Iris pigment epithelial cell (primary cell): ENCODE data around the gene MRPS6.
A peak's percentile ranks its signal among the peaks of the same experiment; 100 is the strongest.

Experiments used
- DNase-seq: peaks from one replicate; pipeline ENCODE4 v3.0.0-alpha.2; 2011; ENCODE audit warnings: low read depth

Gene MRPS6

DNA sequence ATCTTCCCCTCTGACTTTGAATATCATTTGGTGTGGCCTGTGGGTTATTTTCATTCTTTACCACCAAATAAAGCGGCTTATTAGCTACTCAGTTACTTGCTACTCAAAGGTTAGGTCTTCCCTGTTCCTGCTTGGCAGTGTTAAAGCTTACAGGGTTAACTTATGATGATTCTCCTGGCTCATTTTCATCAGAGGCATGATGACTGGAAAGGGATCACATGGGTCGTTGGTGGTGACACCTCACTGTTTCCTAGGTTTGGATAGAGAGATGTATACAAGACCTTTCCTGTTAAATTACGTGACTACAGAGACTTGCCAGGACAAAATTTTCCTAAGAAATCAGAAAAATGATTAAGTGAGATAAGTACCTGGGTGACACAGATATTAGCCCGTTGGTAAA, 27.4 kb downstream of the MRPS6 start:
- DNase-seq, result peak; percentile 15

DNA sequence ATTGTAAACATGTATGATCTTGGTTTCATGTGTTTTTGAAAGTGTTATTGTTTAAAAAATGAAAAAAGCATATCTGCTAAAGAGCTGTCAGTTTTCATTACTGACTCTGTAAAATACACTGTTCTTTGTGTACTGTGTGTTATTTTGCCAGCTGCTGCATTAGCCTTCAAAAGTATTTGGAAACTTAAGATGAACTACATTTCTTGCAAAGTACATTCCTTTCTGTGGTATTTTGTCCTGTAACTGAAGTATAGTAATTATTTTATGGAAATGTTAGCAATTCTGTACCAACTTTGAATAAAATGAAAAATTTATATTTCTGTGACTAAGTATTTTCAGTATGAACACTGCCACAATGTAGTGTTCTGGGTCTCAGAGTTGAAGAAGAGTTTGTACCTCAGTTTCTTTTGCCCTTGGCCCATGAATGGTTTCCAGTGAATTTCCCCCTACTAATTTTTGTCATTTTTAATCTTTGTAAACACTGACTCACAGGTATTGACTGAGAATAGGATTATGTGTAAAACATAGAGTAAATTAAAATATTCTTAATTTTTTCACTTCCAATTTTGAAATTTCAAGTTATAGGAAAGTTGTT, 32.7 kb downstream of the MRPS6 start:
- no peak for DNase-seq

DNA sequence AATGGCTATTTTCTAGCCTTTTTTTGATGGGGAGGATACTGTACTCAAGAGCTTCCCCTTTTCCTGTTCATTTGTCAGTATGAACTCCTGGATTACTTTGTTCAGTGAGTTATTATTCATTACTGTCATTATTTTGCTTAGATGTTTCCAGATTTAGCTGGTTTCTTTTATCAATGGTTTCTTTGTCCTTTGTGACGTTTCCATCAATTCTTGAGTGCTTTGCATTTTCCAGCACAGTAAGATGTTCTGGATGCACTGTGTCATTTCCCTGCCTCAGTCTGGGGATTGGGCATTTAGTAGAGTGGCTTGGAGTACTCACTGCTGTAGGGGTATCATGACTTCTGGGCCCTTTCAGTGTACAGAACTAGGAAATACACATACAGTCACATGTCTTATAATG, 34.2 kb downstream of the MRPS6 start:
- no peak for DNase-seq

DNA sequence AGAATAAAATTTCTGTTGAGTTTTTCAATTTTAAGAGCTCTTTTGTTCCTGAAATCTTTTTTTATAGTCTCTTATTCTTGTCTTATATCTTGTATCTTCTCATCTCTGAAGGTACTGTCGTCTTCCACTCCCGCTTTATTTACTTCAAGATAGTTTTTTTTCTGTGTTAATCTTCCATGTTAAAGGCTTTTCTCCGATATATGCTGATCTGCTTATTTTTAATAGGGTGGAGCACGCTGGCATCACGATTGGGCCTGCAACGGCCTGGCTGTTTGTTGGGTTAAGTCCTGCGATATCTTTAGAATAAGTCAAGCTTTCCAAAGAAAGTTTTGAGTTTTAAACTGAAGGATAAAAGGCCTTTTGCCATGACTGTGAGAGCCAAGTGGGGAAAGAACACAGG, 35.7 kb downstream of the MRPS6 start:
- DNase-seq, result no peak

DNA sequence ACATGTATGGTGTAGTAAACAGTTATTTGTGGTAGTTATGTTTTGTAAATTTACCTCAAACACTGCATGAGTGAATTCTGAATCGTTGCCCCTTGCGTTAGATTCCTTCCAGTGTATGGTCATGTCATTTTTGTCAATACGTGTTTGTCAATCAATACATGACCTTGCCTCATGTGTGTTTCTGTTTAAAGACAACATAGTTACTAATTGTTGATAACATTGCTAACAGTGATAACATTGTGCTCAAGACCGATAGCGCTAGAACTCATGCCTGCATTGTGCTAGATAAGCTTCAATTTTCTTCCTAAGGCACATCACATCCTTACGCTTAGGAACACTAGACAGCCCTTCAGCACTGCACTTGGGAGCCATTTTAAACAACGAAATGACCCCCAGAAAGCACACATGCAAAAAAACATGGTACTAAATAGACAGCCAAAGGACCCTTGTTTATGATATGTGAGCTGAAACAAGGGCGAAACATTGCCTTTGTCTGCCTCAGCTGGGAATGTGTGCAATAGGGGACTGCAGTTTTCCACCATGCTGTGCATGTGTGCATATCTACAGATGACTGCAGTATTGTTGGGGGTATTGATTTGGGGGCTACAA, 37.3 kb downstream of the MRPS6 start:
- DNase-seq, result no peak

DNA sequence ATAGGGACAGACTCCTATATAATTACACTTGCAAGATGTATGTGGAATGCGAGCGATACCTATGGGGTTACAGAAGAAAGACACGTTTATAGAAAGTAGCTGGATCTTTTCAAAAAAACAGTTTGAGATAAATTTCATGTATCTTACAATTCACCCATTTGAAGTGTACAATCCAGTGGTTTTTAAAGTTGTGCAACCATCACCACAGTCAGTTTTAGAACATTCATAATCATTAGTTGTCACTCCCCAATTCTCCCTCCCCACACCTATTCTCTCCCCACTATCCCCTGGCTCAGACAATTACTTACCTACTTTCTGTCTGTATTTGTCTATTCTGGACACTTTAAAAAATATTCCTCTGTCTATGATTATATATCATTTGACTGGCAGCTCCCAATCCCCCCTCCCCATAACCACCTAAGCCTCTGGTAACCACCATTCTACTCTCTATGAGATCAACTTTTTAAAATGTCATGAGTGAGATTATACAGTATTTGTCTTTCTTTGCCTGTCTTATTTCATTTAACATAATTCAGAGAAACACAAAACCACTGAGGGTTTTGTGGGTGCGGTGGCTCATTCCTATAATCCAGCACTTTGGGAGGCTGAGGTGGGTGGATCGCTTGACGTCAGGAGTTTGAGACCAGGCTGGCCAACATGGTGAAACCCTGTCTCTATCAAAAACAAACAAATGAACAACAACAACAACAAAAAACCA, 39.1 kb downstream of the MRPS6 start:
- peak; percentile 39 for DNase-seq

DNA sequence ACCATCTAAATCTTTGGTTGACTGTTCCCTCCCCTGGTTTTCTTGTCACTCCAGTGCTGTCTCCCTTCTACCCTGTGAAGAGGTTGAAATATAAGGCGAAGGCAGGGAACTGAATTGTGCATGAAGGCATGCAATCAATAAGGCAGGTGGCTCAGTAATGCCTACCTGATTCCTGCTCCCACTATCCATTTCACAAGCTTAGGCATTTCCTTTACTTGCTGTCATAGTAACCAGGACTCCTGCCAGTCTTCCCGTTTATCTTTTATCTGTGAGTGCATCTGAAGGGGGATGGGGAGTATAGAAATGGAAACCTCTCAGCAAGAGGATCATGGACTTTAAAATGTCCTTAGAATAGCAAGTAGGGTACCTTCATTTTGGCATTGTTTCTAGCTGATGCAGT, 40.5 kb downstream of the MRPS6 start:
- DNase-seq, result peak; percentile 20

DNA sequence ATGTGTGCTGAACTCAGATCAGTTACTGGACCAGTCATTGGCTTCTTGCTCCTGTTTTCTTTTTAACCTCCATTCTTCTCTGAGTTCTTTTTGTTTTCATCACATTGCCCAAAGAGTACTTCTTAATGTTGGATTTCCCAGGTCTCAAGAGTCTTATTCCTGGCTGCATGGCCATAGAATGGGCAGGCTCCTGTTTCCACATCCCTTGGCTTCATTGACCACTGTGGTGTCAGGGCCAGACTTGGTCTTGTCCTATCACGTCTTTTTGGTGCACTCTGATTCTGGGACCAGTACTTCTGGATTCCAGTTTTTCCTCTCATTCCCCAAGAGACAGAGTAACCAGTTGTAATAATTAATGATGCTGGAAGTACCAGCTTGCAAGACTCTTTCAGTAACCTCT, 41.8 kb downstream of the MRPS6 start:
- DNase-seq, result no peak

DNA sequence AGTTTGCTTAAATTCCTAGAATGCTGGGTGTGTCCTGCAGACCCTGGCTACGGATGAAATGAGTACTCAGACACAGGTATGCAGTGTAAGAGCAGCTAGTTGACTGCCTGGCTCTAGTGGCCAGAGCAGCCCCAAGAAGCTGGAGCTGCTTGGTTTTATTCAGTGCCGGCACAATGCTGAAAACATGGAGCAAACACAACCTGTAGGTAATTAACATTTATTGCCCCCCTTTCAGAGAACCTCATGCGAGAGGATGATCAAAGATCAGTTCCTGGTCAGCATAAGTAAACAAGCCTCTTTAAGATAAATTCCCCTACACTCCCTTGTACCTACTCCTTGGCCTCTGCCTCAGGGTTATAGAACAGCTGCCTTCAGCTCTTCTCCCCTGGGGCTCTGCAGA, 43.2 kb downstream of the MRPS6 start:
- no peak for DNase-seq

DNA sequence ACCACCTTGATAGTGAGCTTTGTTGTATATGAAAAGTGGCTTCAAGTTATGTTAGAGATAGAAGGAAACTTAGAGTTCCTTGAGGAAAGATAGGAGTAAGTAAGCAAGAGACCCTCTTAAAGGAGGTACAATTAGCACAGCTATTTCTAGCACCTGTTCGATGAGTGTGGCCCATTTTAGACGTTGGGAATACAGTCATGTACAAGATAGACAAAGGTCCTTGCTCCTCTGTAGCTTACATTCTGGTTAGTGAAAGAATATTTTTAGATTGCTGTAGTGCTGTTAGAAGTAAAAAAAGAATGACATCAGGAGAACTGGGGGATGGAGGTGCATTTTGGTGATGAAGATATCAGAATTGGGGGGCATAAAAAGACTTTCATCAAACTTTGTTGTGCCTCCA, 47.5 kb downstream of the MRPS6 start:
- no peak for DNase-seq

DNA sequence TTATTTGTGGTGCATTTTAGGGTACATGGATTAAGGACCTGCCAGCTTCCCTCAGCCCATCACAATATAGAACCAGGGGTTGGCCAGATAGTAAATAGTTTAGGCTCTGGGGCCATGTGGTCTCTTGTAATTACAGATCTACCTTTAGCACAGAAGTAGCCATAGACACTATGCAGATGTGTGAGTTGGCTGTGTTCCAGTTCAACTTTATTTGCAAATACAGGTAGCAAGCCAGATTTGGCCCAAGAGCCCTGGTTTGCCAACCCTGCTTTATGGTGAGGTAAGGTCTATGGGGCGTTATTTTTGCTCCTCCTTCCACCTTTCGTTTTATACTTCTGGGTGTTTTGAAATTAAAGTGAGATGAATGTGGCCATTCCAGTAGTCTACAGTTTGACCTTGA, 48.7 kb downstream of the MRPS6 start:
- DNase-seq, result no peak

DNA sequence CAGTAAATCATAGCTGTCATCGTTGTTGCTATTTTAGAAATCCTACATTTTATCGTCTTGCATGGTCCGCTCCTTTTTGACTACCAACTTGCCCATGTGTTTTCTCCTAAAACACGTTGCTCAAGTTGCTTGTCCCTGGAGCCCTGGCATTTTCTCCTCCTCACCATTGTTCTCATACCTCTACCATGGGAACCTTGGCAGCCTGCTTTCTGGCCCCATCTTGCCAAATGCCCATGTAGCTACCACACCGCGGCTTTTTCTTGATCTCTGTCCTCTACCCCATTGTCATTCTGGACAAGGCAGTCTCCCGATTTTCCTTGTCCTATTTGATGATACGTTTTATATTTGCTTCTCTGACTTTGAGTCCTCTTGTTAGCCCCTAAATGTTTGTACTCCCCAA, 50.2 kb downstream of the MRPS6 start:
- no peak for DNase-seq

DNA sequence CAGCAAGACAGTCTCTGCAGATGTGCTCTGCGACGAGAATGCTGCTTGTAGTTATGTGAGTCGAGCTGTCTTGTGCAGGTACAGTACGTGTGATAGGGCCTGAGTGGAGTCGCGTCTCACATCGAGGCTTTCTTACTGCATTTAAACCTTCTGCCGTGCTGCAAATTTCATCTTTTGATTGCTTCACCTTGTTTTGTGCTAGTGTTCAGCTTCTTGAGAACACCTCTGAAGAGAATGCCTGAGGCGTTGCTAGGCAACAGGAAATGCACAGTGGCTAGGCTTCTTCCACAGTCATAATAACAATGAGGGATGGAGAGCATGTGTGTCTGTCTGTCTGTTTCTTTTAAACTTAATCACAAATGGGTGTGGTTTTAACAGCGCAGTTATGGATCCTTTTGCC, 52.9 kb downstream of the MRPS6 start:
- peak; percentile 35 for DNase-seq

DNA sequence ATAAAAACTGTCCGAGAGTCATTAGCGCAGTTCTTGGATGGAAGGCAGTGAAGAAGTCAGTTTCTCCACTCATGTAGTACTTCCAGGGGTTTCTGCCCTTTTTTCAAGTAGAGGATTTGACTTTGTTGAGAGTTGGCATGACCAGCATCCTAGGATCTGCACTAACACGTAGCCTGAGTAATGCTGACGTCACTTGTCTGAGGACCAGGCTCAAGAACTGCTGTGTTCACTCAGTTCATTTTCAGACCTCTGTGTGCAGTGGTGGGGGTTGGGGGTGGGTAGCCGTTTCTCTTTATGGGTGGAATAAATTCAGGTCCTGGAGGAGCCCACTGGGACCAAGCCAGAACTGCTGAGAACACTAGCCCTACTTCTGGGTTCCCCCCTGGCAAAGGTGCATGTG, 53.3 kb downstream of the MRPS6 start:
- DNase-seq, result peak; percentile 39

DNA sequence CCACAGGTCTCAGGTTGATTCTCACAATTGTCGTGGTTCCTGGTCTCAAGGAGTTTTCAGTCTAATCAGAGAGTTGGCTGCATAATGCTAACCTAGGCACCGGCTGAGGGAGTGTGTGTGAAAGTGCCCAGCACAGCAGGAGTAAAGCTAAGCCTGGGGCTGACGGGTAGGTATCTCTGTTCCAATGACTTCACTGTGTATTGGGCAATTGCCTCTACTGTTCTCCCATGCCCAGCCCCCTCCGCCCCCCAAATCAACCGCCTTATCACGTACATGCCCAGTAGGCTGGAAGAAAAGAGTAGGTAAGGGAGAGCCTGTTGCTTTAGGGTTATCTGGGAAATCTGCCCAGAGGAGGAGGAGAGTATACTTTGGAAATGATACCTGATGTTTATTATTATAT, 54.7 kb downstream of the MRPS6 start:
- DNase-seq, result peak; percentile 19

DNA sequence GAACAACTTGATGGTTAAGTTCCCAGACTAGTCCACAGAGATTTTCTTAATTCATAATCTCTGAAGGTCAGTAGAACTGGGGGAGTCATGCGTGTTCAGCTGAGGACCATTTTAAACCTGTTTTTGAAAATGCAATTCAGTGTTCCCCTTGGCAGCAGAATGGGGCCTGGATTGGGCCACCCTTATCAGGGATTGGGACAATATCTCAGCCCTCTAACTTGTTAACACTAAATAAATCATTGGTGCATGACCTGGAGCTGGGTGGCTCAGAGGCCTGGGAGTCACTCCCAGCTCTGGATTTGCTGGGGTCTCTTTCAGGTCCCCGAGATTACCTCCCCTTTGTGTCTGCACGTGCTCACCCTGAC, 55.3 kb downstream of the MRPS6 start:
- no peak for DNase-seq

DNA sequence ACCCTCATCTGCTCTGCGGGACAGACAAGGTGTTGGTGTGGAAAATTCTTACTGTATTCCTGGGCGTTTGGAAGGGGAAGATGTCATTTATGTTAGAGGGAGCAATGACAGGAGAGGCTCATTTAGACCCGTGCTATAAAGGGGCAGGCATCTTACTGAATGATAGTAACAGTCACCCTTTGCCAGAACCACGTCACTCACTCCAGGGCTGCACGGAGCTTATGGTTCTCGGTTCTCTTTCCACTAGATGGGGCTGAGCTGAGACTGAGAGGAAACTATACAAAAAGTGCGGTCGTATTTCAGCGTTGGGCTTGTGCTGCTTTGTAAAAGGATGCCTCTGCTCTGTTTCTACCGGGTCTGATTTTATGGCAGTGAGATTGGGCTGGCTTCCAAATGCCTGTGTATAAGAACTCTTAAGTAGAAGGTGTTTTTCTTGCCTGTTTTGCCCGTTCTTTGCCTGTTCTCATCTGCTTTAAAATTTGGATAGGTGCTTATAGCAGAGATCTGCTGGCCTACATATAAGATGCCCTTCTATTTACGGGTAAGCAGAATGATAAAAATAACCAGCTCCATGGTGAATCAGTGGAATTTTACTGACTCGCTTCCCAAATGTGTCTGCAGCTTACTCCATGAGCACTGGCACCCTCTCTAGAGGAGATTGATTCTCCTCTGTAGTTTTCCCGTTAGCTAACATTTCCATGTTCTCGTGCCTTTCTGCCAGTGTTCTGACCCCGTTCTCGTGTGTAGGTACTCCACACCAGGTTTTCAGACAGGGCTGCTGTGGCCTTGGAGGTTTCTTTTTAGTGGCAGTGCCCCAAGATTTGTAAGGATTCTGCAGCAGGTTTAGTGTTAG, 55.9 kb downstream of the MRPS6 start:
- DNase-seq, result peak; percentile 96

DNA sequence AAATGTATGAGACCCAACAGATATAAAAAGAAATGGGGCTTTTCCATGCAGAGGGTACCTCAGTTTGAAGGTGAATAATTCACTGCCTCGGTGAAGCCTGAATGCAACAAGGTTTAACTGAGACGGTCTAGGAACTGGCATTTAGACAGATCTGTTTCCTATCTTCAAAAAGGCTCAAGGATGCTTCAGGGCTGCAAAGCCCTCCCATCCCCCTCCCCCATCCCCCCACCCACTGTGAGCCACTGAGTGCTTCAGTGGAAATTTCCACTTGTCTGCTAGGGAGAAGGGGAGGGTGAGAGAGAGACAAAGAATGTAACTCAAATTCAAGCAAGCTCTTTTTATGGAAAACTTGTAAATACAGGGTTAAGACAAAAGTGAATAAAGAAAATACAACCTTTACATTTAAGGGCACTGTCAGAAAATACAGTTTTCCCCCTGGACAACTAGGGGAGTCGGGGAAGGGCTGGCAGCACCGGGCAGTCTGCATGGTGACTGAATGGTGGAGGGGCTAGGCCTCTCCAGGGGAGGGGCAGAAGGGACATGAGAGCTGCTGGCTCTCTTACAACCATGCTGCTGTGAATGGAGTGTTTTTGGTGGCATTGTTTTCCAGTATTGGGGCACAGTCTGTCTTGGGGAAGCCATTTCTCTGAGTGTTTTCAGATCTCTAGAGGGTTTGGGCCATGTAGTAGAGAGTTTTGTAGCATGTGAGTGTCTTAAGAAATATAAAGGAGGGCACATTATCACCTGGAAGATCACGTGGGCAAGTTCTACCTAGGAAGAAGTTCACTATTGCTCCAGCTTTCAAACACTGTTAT, 56.7 kb downstream of the MRPS6 start:
- peak; percentile 34 for DNase-seq

DNA sequence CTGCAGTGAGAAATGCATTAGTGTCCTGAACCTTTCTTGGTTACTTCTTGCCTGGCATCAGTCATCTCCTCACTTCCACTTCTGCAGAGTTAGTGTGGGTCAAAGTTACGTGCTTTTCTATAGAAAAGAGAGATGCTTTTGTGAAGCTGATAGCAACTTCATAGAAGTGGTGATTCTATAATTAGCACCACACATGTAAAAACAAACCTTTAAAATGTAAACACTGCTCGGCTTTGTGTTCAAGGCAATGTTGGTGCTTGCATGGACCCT, 57.3 kb downstream of the MRPS6 start:
- no peak for DNase-seq

DNA sequence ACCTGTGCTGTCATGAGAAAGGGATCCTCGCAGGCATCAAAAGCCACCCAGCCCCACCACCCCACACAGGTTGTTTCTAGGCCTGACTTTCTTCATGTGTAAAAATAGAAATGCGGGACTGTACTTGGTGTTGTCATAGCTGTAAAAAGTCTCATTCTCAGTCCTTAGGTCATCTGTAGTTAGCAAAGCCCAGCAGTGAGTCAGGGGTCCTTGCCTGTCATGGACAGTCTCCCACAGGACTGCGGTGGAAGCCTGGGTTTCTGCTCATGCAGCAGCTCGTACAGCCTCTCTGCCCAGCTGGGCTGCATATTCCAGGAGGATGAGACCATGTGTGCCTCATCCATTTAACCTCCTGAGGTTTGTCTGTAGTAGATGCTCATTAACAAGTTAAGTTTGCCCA, 58.2 kb downstream of the MRPS6 start:
- no peak for DNase-seq

DNA sequence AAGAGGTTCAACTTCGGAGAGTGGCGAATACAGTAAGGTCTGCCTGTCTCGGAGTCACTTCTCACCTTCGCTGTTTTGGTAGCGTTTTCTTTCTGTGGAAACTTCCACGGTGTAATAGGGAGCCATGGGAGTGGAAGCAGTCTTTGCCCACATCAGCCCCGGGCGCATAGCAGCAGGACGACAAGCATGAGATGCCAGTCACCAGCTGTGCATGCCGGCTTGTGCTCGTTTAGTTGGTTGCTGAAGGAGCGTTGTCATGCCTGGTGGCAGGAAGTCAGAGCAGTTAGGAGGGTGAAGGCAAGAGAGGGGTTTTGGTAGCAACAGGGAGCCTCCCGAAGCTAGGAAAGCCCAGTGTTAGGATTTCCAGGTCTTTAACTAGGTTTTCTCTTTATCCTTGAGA, 58.8 kb downstream of the MRPS6 start:
- DNase-seq, result no peak

DNA sequence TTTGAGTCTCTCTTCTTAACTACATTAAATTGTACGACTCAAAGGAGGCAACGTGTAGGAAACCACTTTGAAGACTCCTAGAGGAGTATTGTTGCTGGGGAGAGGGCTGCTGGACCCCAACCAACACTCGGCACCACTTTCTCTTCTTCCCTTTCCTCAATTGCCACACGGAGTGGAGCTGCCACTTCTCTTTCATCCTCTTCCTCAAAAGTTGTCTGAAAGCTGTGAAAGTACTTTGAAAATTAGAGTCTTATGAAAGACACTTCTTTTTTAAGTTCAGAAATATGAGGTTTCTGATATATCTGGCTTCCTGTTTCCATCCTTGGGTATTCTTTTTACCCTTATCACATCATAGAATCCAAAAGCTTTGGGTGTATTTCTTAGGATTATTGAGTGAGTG, 59.5 kb downstream of the MRPS6 start:
- DNase-seq, result no peak
